Upper lobe of left lung (tissue), 6 donors: Measurements from ENCODE around the gene ARL4A. TPM values are rescaled to one million over a fixed set of nuclear protein-coding genes. Genes with fewer than 3 reads are reported as not detected.
"Not testable (repeated sequence)": the region's sequence is repeated elsewhere in the genome, so short reads cannot be mapped to it uniquely, and the experiment has no call there.

Experiments used
- ATAC-seq, 2 donors: fragments of 200-7000 bp; cut with Tn5 transposase; one replicate each; pipeline ENCODE4 v1.9.1; 2022; ENCODE audit warnings: mild to moderate bottlenecking in 2 of 2, moderate library complexity in 2 of 2; ENCODE audit not compliant: low FRiP score in 2 of 2
- DNase-seq, 2 donors: peaks; one replicate each; pipeline ENCODE4 v3.0.0-alpha.2; 2019 to 2020
- H3K27ac ChIP-seq, 4 donors: fragments of 200-600 bp; sonication (generic); one replicate each; pipeline ENCODE4 v1.5.1; 2016 to 2019
- H3K27me3 ChIP-seq, 4 donors: fragments of 200-600 bp; sonication (generic); one replicate each; pipeline ENCODE4 v1.5.1; 2017 to 2019
- H3K36me3 ChIP-seq, 4 donors: fragments of 200-600 bp; sonication (generic); one replicate each; pipeline ENCODE4 v1.5.1; 2016 to 2019
- H3K4me1 ChIP-seq, 4 donors: fragments of 200-600 bp; sonication (generic); one replicate each; pipeline ENCODE4 v1.5.1; 2018 to 2019
- H3K4me3 ChIP-seq, 4 donors: fragments of 200-600 bp; sonication (generic); one replicate each; pipeline ENCODE4 v1.5.1; 2017 to 2019; ENCODE audit warnings: mild to moderate bottlenecking in 2 of 4, moderate library complexity in 1 of 4
- H3K9me3 ChIP-seq, 4 donors: fragments of 200-600 bp; sonication (generic); one replicate each; pipeline ENCODE4 v1.5.1; 2018 to 2019
- EP300 ChIP-seq, 4 donors: sonication (generic); formaldehyde crosslinking; IDR thresholded peaks; one replicate each; pipeline ENCODE4 v1.5.1; 2017; ENCODE audit warnings: antibody characterized with exemption in 4 of 4, control low read depth in 2 of 4
- POLR2A ChIP-seq, 4 donors: fragments of 450-650 bp; IDR thresholded peaks; one replicate each; pipeline ENCODE4 v1.5.1; 2016 to 2017; ENCODE audit warnings: antibody characterized with exemption in 4 of 4, mild to moderate bottlenecking in 2 of 4
- POLR2AphosphoS5 ChIP-seq, 2 donors: sonication (generic); formaldehyde crosslinking; IDR thresholded peaks; one replicate each; pipeline ENCODE4 v1.5.1; 2017; ENCODE audit warnings: antibody characterized with exemption in 2 of 2
- WGBS, 2 donors: methylation state at CpG; one replicate each; pipeline ENCODE4 v1.1.5; 2017 to 2018; 5-methylcytosine and 5-hydroxymethylcytosine counted together
- total RNA-seq, 6 donors: library from RNA; depleted of rRNA in 4 of 6; stranded (reverse); fragments of >200 nt in 4 of 6; gene quantifications; one replicate each; pipeline versions ENCODE4 v1.1.0 to v1.2.1, GENCODE V29; 2016 to 2021
- TF ChIP-seq, protein P1 (sequence below), 6 experiments: fragments of 450-650 bp in 4 of 6; fragments of 200-600 bp in 2 of 6; sonication (generic) in 2 of 6; IDR thresholded peaks; one replicate each; pipeline ENCODE4 v1.5.1; 2016 to 2019; ENCODE audit warnings: antibody characterized with exemption in 6 of 6
- donor health status: DM: no; HTN: no; CAD: no; lungs with moderate emphysema.
- donor health status: DM: no; HTN: yes; CAD: no; lungs with severe emphysema.

The ARL4A gene
- total RNA-seq, 6 donors from 2014 or later, result 5.9 to 47.5 (median 30.5) TPM

DNA sequence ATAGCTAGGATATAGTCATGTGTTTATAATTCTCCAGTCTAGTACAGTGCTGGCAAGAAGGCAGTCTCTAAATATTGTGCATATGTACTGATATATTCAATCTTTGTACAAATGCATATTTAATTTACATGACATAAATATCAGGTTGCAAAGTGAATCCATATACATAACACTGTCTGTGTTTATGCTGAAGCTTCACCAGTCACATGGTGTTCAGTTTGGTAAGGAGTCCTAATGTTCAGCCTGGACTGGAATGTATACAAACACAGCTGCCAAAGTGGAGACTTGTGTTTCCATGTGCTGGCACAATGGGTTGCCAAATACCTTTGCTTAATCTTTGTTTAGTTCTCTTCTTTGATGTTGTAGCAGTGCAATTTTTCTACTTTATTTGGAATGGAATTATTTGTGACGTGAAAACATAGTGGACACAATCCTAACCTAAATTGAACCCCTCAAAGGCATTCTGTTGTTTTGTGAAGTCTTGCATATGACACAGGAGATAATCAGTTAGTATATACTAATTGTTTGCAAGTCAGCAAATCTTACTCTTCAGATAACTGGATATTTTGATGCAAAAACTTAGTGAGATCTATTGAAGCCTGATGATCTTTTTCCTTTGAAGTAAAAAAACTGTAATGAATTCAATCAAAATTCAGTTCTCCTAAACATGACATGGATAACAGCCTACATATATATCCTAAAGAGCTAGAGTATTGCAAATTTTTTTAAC, 17.3 kb upstream of the ARL4A start:
- Histone ChIP-seq H3K9me3 (no peaks in the 10 kb centered on the region), H3K27ac (no peak overlapping the region), H3K36me3 (no peaks in the 10 kb centered on the region), H3K27me3 (no peaks in the 10 kb centered on the region), H3K4me1 (peaks cover 3 to 21% (median 13%) of the 10 kb centered on the region in 4 donors), H3K4me3 (no peak overlapping the region)
- no peak for DNase-seq
- 26 to 36% methylated on average over 1 of the region's 1 CpG for WGBS, 2 donors
- TF ChIP-seq POLR2A (IDR thresholded peaks at IDR 0.05) (no peak), EP300 (IDR thresholded peaks at IDR 0.05) (no peak), POLR2AphosphoS5 (IDR thresholded peaks at IDR 0.05) (no peak)
- TF ChIP-seq, protein P1, sequence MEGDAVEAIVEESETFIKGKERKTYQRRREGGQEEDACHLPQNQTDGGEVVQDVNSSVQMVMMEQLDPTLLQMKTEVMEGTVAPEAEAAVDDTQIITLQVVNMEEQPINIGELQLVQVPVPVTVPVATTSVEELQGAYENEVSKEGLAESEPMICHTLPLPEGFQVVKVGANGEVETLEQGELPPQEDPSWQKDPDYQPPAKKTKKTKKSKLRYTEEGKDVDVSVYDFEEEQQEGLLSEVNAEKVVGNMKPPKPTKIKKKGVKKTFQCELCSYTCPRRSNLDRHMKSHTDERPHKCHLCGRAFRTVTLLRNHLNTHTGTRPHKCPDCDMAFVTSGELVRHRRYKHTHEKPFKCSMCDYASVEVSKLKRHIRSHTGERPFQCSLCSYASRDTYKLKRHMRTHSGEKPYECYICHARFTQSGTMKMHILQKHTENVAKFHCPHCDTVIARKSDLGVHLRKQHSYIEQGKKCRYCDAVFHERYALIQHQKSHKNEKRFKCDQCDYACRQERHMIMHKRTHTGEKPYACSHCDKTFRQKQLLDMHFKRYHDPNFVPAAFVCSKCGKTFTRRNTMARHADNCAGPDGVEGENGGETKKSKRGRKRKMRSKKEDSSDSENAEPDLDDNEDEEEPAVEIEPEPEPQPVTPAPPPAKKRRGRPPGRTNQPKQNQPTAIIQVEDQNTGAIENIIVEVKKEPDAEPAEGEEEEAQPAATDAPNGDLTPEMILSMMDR (IDR thresholded peaks at IDR 0.05), result no peak
- ATAC-seq, result peak in 1 of 2 donors; percentile 53

DNA sequence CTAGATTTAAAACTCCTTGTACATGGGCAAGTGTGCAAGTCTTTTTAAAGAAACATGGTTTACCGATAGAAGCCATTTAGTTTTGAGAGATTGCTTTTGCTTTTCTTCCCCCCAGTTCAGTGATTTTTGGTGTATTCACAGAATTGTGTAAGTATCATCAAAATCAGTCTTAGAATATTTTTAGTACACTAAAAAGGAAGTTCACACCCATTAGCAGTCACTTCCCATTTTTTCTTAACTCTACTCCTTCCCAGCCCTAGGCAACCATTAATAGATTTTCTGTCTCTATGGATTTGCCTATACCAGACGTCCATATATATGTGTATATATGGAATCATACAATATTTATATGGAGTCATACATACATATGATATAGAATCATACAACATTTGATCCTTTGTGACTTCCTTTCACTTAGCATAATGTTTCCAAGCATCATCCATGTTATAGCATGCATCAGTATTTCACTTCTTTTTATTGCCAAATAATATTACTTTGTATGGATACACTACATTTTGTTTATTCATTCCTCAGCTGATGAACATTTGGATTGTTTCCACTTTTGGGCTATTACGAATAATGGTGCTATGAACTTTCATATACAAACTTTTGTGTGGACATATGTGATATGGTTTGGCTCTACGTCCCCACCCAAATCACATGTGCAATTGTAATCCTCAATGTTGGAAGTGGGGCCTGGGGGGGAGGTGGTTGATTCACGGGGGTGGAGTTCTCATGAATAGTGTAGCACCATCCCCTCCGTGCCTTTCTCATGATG, 16.5 kb upstream of the ARL4A start:
- no peak for DNase-seq
- Histone ChIP-seq H3K27ac (no peak overlapping the region), H3K4me3 (no peak overlapping the region), H3K9me3 (no peaks in the 10 kb centered on the region), H3K36me3 (no peaks in the 10 kb centered on the region), H3K27me3 (no peaks in the 10 kb centered on the region), H3K4me1 (peaks cover 3 to 21% (median 13%) of the 10 kb centered on the region in 4 donors)
- 62 to 73% methylated on average over 6 of the region's 6 CpGs for WGBS, 2 donors
- TF ChIP-seq, protein P1 (IDR thresholded peaks at IDR 0.05), result no peak
- TF ChIP-seq POLR2AphosphoS5 (IDR thresholded peaks at IDR 0.05), result no peak
- no peak for TF ChIP-seq POLR2A (IDR thresholded peaks at IDR 0.05)
- TF ChIP-seq EP300 (IDR thresholded peaks at IDR 0.05), result no peak
- peak in 1 of 2 donors; percentile 63 for ATAC-seq

DNA sequence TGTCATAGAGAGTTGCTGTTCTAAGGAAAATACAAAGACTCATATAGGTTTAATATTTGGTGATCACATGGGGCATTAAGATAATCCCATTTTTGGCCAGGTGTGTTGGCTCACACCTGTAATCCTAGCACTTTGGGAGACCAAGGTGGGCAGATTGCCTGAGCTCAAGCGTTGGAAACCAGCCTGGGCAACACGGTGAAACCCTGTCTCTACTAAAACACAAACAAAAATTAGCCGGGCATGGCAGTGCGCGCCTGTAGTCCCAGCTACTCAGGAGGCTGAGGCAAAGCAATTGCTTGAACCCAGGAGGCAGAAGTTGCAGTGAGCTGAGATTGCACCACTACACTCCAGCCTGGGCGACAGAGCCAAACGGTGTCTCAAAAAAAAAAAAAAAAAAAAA, 14.0 kb upstream of the ARL4A start:
- not testable (repeated sequence) for H3K27me3 ChIP-seq, H3K4me3 ChIP-seq, H3K9me3 ChIP-seq, DNase-seq, ATAC-seq, H3K36me3 ChIP-seq, H3K27ac ChIP-seq
- WGBS, 2 donors, result 85 to 87% methylated on average over 7 of the region's 7 CpGs
- H3K4me1 ChIP-seq, result peaks cover 3 to 21% (median 13%) of the 10 kb centered on the region in 4 donors

DNA sequence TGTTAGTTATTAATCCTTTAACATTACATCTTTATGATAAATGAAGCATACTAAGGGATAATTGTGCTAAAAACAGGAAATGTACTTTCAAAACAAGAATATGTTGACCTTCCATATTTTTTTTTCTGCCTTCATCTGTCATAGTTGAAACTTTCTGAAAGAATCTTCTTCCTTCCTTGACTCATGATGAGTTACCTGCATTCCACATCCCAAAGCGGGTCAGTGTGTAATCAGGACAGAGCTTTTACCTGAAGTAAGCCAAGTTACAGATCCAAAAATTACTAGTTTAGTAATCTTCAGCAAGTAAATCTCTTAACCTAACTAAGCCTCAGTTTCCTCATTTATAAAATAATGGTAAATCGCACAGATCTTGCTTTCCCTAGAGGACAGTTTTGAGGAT, 13.4 kb upstream of the ARL4A start:
- WGBS, 2 donors, result 87 to 96% methylated on average over 2 of the region's 2 CpGs
- no peak overlapping the region for H3K27ac ChIP-seq
- peaks cover 3 to 21% (median 13%) of the 10 kb centered on the region in 4 donors for H3K4me1 ChIP-seq
- no peak for ATAC-seq
- no peak overlapping the region for H3K4me3 ChIP-seq
- H3K36me3 ChIP-seq, result no peaks in the 10 kb centered on the region
- no peaks in the 10 kb centered on the region for H3K27me3 ChIP-seq
- no peaks in the 10 kb centered on the region for H3K9me3 ChIP-seq
- no peak for DNase-seq
- TF ChIP-seq EP300 (IDR thresholded peaks at IDR 0.05) (no peak), POLR2A (IDR thresholded peaks at IDR 0.05) (no peak), POLR2AphosphoS5 (IDR thresholded peaks at IDR 0.05) (no peak)
- TF ChIP-seq, protein P1 (IDR thresholded peaks at IDR 0.05), result no peak

DNA sequence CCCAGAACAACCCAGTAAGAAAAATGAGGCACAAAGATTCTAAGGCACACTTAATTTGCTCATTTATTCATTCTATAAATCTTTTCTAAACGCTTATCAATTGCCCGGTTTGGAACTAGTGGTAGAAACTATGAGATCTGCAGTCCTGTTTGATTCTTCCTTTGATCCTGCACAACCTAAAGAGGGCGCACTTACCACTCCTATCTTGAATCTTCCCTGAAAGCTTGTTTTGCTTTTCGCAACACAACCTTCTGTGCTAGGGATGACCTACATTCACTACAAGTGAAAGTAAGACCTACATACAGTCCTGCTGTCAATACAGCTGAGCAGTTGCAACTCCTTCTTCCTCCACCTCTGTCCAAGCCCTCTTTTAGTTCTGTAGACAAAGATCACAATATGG, 12.6 kb upstream of the ARL4A start:
- 53 to 76% methylated on average over 4 of the region's 4 CpGs for WGBS, 2 donors
- TF ChIP-seq, protein P1 (IDR thresholded peaks at IDR 0.05), result peak in 3 of 6 experiments; percentile 44 to 47 (median 45)
- TF ChIP-seq POLR2AphosphoS5 (IDR thresholded peaks at IDR 0.05), result no peak
- no peak overlapping the region for H3K27ac ChIP-seq

More for the DNA sequence above, 12.6 kb upstream of the ARL4A start:
- ATAC-seq (peak; percentile 57 to 80), DNase-seq (peak in 1 of 2 donors; percentile 36)
- H3K4me3 ChIP-seq, result no peak overlapping the region
- no peaks in the 10 kb centered on the region for H3K9me3 ChIP-seq
- peaks cover 3 to 18% (median 11%) of the 10 kb centered on the region in 4 donors for H3K4me1 ChIP-seq
- H3K36me3 ChIP-seq, result no peaks in the 10 kb centered on the region
- H3K27me3 ChIP-seq, result no peaks in the 10 kb centered on the region
